GM12891 (cell line): ENCODE measurements around the gene GRN.

Source experiments
- POLR2A ChIP-seq: IDR thresholded peaks from 2 replicates; pipeline ENCODE4 v1.6.1; 2011; ENCODE audit warnings: low read depth, low read length, control low read depth
- POLR2AphosphoS5 ChIP-seq: IDR thresholded peaks from 2 replicates; pipeline ENCODE4 v1.6.1; 2011; ENCODE audit warnings: low read depth, low read length, control low read depth

- TF ChIP-seq POLR2A (no peak), POLR2AphosphoS5 (no peak)
Observed at GRCh38 chr17:44385287-44386181, 40.4 kb downstream of the GRN start.
